GM13977 (cell line): ENCODE results near the gene RSBN1.

Source experiments
- DNase-seq: peaks from one replicate; pipeline ENCODE4 v3.0.0; 2012; ENCODE audit warnings: low spot score
- in situ Hi-C: fragments of 300-500 bp; cut with MboI; formaldehyde crosslinking; loops from one replicate; pipeline ENCODE4 v1.12.0; 2022; ENCODE audit warnings: low sequenced_read_pairs, low pct_unique_long_range_greater_than_20kb, mixed read lengths, inconsistent platforms; ENCODE audit not compliant: unreplicated experiment
- TF ChIP-seq, protein P1 (sequence below): IDR thresholded peaks from 2 replicates; pipeline ENCODE4 v1.5.1; 2012; ENCODE audit warnings: mild to moderate bottlenecking, control low read depth; ENCODE audit not compliant: insufficient read depth; ENCODE audit errors: extremely low read depth, missing control alignments

Gene RSBN1

DNA sequence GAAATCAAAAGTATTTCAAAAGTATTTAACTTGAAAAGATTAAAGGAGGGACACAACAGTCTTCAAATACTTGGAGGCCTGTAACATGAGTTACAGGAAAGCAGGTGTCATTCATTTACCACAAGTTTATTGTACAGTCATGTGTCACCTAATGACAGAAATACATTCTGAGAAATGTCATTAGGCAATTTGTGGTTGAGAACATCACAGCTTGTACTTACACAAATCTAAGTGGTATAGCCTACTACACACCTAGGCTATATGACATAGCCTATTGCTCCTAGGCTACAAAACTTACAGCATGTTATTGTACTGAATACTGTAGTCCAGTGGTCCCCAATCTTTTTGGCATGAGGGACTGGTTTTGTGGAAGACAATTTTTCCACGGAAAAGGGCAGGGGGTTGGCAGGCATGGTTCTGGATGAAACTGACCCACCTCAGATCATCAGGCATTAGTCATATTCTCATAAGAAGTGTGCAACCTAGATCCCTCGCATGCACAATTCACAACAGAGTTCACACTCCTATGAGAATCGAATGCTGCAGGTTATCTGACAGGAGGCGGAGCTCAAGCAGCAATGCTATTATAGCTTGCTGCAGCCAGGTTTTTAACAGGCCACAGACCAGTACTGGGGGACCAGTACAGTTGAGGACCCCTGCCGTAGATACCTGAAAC is 28.0 kb downstream of the RSBN1 start:
- TF ChIP-seq, protein P1, sequence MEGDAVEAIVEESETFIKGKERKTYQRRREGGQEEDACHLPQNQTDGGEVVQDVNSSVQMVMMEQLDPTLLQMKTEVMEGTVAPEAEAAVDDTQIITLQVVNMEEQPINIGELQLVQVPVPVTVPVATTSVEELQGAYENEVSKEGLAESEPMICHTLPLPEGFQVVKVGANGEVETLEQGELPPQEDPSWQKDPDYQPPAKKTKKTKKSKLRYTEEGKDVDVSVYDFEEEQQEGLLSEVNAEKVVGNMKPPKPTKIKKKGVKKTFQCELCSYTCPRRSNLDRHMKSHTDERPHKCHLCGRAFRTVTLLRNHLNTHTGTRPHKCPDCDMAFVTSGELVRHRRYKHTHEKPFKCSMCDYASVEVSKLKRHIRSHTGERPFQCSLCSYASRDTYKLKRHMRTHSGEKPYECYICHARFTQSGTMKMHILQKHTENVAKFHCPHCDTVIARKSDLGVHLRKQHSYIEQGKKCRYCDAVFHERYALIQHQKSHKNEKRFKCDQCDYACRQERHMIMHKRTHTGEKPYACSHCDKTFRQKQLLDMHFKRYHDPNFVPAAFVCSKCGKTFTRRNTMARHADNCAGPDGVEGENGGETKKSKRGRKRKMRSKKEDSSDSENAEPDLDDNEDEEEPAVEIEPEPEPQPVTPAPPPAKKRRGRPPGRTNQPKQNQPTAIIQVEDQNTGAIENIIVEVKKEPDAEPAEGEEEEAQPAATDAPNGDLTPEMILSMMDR: no peak
- peak; percentile 14 for DNase-seq
- in situ Hi-C loops: no loop called here

DNA sequence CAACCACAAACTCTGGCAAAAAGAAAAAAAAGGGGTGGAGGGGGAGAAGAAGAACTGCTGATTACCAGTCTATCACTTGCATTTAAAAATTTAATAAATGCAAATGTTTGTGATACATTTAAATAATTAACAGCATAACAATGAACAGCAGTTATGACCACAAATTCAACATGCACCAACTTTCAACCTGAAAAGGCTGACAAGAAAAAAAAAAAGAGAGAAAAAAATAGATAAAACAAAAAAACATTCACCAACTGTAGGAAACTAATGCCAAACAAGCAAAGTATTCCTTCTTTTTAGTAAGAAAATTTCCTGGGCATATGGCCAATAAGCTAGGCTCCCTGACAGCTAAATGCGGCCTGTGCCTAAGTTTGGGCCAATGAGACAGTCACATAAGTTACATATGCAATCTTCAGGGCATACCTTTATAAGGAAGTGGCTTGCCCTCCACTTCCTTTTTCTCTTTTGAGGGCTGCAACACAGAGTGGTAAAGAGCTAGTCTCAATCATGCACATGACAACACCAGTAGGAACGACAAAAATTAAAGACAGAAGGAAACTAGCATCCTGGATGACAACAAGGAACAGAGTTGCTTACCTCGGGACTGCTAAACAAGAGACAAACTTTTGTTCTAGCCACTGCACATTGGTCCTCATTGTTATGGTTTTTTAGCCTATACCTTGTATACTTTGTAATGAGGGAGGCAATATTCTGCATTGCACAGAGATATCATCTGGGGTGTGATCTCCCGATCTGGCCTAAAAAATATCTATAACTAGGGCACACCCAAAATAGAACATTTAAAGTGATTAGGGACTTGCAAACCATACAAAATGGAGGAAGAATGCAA is 28.8 kb downstream of the RSBN1 start:
- TF ChIP-seq, protein P1: no peak
- in situ Hi-C loops: no loop called here
- peak; percentile 23 for DNase-seq

DNA sequence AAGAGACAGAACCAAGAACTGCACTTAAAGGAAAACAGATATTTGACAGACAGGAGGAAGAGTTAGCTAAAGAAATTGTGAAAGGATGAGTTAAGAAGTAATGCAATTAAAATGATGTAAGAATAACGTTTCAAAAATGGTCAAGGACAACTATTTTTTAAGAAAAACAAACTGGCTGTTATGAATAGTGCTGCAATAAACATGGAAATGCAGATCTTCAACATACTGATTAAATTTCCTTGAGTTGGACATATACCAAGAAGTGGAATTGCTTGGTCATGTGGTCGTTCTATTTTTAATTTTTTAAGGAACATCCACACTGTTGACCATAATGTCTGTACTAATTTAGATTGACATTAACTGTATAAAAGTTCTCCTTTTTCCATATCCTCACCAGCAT is 29.9 kb downstream of the RSBN1 start:
- in situ Hi-C loops: no loop called here
- TF ChIP-seq, protein P1: no peak
- no peak for DNase-seq

DNA sequence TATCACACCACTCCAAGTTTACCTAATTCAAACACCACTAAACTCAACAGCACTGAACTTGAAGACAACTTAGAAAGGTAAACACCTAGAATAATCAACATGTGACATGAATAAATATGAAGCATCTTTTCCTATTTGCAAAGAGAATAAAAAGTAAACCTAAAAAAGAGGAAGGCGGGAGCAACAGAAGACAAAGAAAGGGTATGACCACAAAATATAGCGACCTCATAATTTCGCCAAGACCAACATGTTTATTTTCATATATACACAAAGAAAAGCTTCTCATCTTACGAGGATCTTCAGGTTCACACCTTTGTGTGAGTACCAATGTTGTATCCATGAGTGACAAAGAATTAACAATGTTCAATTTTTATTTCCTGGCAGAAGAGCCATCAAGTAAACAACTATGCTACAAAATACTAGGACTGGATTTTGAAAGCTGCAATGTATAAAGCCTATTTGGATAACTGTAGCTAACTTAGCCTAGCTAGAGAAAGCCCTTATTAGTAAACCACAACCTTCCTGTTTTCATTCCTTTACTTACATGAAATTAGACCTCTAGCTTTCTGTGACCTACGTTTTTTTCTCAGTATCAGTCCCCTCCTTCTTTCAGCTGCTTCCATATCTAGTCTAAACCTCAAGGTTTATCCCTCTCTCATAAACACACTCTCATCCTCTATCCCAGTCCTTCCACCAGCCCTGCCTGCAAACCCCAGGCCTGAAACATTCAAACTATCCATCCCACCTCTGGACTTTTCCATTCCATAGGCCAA is 31.7 kb downstream of the RSBN1 start:
- TF ChIP-seq, protein P1: no peak
- in situ Hi-C loops: no loop called here
- no peak for DNase-seq

DNA sequence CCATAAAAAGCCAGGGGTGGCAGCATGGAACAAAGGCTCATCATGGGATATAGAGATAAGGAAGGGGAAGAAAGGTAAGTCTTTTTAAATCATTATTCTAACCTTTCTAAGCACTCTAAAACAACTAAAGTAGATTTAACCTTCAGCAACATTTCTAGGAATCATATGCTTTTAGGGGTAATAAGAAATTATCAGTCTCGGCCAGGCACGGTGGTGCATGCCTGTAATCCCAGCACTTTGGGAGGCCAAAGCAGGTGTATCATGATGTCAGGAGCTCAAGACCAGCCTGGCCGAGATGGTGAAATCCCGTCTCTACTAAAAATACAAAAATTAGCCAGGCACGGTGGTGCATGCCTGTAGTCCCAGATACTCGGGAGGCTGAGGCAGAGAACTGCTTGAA is 32.7 kb downstream of the RSBN1 start:
- TF ChIP-seq, protein P1: no peak
- in situ Hi-C loops: no loop called here
- DNase-seq: no peak

DNA sequence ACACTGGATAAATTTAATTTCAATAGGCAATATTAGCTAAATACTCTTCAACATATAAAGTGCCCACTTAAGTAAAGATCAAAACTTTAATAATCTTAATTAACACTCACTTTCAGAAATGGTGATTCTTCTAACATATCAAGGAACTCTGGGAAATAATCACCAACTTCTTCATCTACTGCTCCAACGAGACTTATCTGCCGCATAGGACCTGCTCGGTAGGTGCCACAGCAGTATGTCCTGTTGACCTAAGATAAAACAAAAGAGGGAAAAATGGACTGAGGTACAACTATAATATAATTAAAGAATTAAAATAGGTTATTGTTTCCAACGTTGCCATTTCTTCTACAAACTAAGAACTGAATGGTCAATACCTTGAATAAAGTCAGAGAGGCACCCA is 34.7 kb downstream of the RSBN1 start:
- TF ChIP-seq, protein P1: no peak
- no peak for DNase-seq
- in situ Hi-C loops: no loop called here
